AG04449 (cell line): Measurements from ENCODE around the gene ARPC4.

Experiments used
- CTCF ChIA-PET: fragments of 350-600 bp; formaldehyde crosslinking; extraction: SDS; loops from one replicate; lab custom pipeline; 2021; ENCODE audit warnings: antibody characterized with exemption; lab: Yijun Ruan, JAX
- POLR2A ChIA-PET: fragments of 400-600, 350-600 bp; formaldehyde crosslinking; extraction: SDS; loops from one replicate; lab custom pipeline; 2020; ENCODE audit warnings: antibody characterized with exemption, inconsistent platforms; lab: Yijun Ruan, JAX
- DNase-seq: peaks from one replicate; pipeline ENCODE4 v3.0.0-alpha.2; 2010; ENCODE audit warnings: low read depth, low spot score
- H3K4me3 ChIP-seq: 2 replicates; pipeline ENCODE4 v1.5.1; 2011; ENCODE audit warnings: low read depth, mild to moderate bottlenecking, control low read depth, low read length
- CTCF ChIP-seq: IDR thresholded peaks from one replicate; pipeline ENCODE4 v1.5.1; 2011; ENCODE audit warnings: mild to moderate bottlenecking, moderate library complexity, low read length, control low read depth, inconsistent platforms; ENCODE audit not compliant: insufficient read depth; ENCODE audit errors: missing control alignments

Gene ARPC4

GRCh38 chr3:9748031-9748430 is 44.9 kb upstream of the ARPC4 start:
- no peak for DNase-seq
- no peak for TF ChIP-seq CTCF
- no peak overlapping the region for H3K4me3 ChIP-seq
- CTCF ChIA-PET: interaction anchor here (1.5 kb wide), 2 partner anchors 13 to 15 kb away, joined by 4 to 5 read pairs; no protein-coding TSS in a partner anchor
- POLR2A ChIA-PET: no interaction called here

GRCh38 chr3:9749296-9749644 is 43.6 kb upstream of the ARPC4 start:
- CTCF ChIA-PET: interaction anchor here (1.0 to 2.2 kb wide), 7 partner anchors 11 to 778 kb away, joined by 3 to 8 read pairs (median 6); partner anchors contain the start of gene BRPF1
- POLR2A ChIA-PET: interaction anchor here (0.6 to 3.1 kb wide), 5 partner anchors 11 to 352 kb away, joined by 3 to 24 read pairs (median 8); partner anchors contain the start of genes ARPC4, BRPF1, CAMK1 and TADA3
- H3K4me3 ChIP-seq: peak overlapping the region; percentile 92
- TF ChIP-seq CTCF: no peak
- no peak for DNase-seq

GRCh38 chr3:9749645-9750555 is 43.0 kb upstream of the ARPC4 start, which contains the start of gene OGG1:
Gene OGG1 (plus strand): TSS chr3:9749952. CDS start chr3:9750287, 335 bp downstream.
- ChIA-PET CTCF (interaction anchor here (0.6 to 2.2 kb wide), 9 partner anchors 12 to 778 kb away, joined by 3 to 8 read pairs (median 4); partner anchors contain the start of genes ARPC4 and BRPF1), POLR2A (interaction anchor here (0.6 to 3.1 kb wide), 6 partner anchors 10 to 353 kb away, joined by 3 to 24 read pairs (median 6); partner anchors contain the start of genes ARPC4, BRPF1, CAMK1 and TADA3)
- TF ChIP-seq CTCF: no peak
- peak; percentile 84 for DNase-seq
- peak within 1 kb of the TSS; percentile 92 for H3K4me3 ChIP-seq

- H3K4me3 ChIP-seq: peak overlapping the region; percentile 92
- POLR2A ChIA-PET: interaction anchor here (3.1 kb wide), 1 partner anchor 19 kb away, joined by 24 read pairs; the partner anchor contains the start of gene BRPF1
- CTCF ChIA-PET: interaction anchor here (1.0 to 2.2 kb wide), 4 partner anchors 17 to 42 kb away, joined by 3 to 7 read pairs (median 5); partner anchors contain the start of genes ARPC4 and BRPF1
- DNase-seq: no peak
- TF ChIP-seq CTCF: no peak
Observed at GRCh38 chr3:9750556-9751411, 42.1 kb upstream of the ARPC4 start.

GRCh38 chr3:9754678-9755077 is 38.2 kb upstream of the ARPC4 start:
- DNase-seq: no peak
- ChIA-PET POLR2A (interaction anchor here (0.8 to 1.1 kb wide), 2 partner anchors 9 to 15 kb away, joined by 3 to 4 read pairs; partner anchors contain the start of gene CAMK1), CTCF (interaction anchor here (1.3 kb wide), 1 partner anchor 401 kb away, joined by 3 read pairs; no protein-coding TSS in a partner anchor)
- no peak for TF ChIP-seq CTCF
- no peak overlapping the region for H3K4me3 ChIP-seq
